Stimulated activated naive CD8-positive, alpha-beta T cell treated with anti-CD3 and anti-CD28 coated beads, Interleukin-15, Interleukin-2, amounts not matched to agents 100 U/mL and 50 U/mL, for 24 hours (primary cell): ENCODE measurements around the gene ALPL.
"Not testable (repeated sequence)": the region's sequence is repeated elsewhere in the genome, so short reads cannot be mapped to it uniquely, and the experiment has no call there.

Experiments used
- ATAC-seq: fragments of 150-1000 bp; cut with Tn5 transposase; one replicate; pipeline ENCODE4 v1.10.0; 2021
- DNase-seq: peaks from one replicate; pipeline ENCODE4 v3.0.0; 2021

The ALPL gene

DNA sequence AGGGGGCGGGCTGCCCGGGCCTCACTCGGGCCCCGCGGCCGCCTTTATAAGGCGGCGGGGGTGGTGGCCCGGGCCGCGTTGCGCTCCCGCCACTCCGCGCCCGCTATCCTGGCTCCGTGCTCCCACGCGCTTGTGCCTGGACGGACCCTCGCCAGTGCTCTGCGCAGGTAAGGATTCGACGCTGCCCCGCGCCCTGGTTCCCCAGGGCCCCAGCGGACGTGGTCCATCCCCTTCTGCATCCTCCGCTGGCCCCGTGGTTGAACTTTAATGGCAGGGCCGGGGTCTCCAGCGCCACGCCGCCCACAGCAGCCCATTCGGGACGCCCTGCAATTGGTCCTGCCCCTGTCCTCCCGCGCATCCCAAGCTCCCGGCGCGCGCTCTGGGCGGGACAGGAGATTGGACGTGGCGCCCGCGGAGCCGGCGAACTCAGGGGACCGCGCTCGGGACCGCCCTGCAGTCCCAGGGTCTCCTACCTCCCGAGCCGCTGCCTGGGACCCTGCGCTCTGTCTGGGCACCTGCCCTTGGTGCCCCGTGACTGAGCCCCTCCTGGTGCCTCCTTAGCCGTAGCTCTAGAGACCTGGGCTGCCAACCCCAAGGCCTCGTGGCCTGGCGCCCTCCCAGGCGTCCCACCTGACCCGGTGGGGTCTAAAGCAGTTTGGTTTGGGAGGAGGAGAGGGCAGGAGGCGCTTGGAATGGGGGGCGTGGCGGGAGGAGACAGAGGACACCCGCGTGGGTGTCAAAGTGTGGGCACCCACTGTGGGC is at the start of gene ALPL:
ALPL (plus strand) TSS at position 73 of the 762 bp plus-strand sequence. CDS start 44,659 bp downstream, outside the sequence.
- ATAC-seq: no peak
- DNase-seq: no peak

DNA sequence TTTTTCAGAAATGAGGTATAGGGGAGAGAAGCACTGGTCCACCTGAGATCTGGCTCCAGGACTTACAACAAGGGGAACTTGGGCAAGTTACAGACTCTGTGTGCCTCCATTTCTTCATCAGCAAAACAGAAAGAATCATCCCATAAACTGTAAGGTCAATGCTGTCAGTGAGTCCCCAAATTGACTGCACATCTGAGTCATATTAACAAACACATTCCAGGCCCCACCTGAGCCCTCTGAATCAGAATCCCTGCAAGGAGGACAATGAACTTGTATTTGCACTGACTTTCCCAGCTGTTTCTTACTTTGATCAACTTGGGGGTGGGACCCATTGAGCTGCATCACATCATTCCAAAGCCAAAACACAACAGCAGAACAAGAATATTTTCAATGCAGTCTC is 44.1 kb upstream of the ALPL start:
- not testable (repeated sequence) for DNase-seq, ATAC-seq

DNA sequence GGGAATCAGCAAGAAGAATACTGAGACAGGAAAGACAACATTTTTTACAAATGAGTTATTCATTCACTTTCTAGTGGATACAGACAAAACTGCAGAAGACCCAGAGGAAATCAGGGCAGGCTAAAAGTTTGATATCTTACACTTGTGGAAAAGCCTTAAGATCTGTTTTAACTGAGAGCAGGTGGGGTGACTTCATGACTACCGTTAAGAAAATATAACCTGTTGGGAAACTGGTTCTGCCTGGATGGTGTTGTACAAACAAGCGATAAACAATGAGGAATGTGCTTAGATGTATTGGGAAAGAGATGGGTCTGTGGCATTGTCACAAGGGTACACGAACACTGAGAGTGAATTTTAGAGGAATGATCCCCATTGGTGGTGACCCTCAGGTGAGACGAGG is 41.3 kb upstream of the ALPL start:
- not testable (repeated sequence) for ATAC-seq, DNase-seq

DNA sequence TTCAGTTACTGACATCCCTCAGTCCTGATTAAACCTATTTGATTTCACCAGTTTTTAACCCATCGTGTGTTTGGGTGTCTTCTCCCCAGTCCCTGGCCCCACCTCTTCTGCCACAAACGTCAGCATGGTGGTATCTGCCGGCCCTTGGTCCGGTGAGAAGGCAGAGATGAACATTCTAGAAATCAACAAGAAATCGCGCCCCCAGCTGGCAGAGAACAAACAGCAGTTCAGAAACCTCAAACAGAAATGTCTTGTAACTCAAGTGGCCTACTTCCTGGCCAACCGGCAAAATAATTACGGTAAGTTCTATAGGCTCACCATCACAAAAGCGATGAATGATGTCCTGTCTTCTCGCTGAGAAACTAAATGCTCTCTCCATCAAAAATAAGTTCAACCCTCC is 40.6 kb upstream of the ALPL start:
- ATAC-seq: no peak
- peak; percentile 33 for DNase-seq

DNA sequence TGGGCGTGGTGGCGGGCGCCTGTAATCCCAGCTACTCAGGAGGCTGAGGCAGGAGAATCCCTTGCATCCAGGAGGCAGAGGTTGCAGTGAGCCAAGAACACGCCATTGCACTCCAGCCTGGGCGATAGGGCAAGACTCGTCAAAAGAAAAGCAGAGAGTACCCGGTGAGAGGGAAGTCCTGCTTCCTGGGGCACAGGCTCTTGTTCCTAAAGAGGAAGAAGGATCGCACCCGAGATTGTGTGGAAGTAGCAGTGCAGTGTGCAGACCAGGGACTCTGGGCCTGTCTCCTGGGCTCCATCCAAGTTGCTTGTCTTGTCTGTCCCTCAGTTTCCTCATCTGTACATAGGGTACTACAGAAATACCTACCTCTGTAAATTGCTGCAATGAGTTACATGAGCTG is 39.6 kb upstream of the ALPL start:
- ATAC-seq (no peak), DNase-seq (no peak)

DNA sequence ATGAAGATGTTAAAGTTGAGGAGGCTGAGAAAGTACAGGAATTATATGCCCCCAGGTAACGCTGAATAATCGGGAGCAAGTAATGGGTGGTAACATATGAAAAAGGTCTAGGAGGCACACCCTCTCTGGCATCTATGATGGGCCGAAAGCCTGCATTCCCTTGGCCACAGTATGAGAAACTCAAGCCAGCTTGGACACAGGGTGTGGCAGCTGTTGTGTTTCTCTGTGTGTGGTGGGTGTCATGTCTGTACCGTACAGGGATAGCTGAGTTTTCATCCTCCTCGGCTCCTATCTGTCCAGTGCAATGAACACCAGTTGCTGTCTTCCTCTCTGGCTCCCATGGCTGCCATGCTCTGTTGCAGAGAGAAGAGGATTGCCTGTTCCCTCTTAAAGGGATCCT is 36.4 kb upstream of the ALPL start:
- no peak for ATAC-seq

DNA sequence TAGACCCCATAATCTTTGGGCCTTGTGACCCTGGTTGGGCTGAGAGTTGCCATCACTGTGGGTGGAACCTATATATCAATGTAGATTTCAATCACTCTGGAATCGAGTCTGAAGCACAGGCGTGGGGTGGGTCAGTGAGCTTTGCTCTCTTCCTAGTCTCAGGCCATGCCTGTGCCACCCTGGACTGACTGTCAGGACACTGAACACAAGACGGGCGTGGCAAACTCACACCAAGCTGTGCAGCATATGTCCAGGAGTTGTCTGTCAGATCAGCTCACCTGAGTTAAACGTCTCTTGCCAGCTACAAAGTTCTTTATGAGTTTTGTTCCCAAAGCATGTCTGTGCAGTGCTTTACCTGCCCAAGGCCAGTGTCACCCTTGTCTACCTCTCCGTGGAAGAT is 30.9 kb upstream of the ALPL start:
- no peak for ATAC-seq
- DNase-seq: no peak

More for the DNA sequence above, 36.4 kb upstream of the ALPL start:
- no peak for DNase-seq

DNA sequence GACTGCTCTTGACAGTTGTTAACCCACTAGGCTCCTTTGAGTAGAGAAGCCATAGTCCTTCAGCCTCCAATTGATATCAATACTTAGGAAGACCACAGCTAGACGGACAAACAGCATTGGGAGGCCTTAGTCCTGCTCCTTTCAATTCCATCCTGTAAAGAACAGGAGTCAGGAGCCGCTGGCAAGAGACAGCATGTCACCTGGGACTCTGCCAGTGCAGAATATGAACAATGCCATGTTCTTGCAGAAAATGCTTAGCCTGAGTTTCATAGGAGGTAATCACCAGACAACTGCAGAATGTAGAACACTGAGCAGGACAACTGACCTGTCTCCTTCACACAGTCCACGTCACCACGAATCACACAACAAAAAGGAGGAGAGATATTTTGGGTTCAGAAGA is 25.3 kb upstream of the ALPL start:
- ATAC-seq, DNase-seq: not testable (repeated sequence)

DNA sequence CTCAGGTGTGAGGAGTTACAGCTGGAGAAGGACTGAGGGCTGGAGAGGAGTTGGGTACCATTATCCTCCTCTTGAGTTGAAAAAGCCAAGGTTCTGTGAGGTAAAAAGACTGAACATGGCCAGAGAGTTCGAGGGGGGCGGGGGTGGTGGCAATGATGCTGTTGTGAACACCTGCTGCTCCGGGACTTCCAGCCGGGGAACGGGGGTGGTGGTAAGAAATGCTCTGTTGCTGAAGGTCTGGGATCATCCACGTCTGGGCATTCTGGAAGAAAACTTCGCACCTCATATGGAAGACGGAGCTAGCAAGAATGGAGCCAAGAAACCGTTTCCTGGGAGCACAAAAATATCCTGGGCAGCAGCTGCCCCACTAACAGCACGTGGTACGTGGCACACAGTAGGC is 20.1 kb upstream of the ALPL start:
- DNase-seq (no peak), ATAC-seq (no peak)

DNA sequence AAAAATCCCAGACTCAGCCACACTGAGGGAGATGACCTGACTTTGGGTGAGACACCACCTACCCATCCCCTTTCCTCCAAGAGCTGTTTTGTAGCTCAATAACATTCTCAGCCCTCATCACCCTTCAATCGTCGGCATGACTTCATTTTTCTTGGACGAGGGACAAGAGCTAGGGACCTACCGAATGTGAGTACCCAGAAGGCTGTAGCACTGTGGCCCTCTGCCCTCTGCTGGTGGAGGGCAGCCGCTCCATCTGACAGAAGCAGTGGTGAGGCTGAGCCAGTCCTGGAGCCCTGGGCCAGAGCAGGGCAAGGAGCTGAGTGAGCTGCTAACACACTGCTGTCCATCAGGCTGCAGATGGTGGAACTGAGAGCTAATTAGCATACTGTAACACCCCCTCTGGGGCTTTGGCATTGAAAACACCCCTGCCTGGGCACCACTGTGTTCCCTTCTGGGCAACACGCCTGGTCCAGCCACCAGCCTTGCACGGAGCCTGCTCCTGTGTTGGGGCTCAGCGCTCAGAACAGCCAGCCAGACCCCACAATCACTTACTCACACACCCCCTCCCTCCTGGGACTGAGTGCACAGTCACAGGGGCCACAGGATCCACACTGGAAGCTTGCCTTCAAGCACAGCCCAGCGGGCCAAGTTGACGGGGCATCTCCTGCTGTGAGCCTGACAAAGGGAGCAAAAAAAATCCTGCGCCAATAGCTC is 18.3 kb upstream of the ALPL start:
- ATAC-seq: peak; percentile 82
- peak; percentile 41 for DNase-seq

DNA sequence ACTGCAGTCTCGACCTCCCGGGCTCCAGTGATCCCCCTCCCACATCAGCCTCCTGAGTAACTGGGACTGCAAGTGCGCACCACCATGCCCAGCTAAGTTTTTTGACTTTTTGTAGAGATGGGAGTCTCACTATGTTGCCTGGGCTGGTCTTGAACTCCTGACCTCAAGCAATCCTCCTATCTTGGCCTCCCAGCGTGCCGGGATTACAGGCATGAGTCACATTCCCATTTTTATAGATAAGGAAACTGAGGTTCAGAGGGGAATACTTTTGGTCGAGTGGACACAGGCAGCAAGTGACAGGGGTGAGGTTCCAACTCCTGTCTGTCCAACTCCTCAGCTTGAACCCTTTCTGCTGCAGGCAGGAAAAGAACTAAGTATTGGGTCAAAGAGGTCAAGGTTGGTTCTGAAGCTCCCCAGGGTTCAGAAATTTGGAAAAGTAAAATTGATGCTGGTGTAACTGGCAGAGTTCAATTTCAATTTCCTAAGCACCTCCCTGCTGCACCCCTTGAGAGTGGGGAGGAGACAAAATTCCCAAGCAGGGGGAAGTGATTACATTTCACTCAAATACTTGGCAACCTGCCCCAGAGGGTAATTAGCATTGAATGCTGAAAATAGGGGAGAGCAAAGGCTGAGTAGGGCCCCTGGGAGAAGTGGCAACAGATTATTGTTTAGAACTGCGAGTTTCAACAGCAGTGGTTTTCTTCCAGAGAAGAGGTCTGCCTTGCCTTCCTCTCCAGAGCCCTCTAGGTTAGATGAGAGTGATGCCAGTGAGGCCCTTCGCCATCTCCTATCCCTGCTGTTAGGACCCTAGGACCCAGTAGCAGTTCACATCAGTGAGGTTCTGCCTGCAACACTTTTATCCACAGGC is 17.5 kb upstream of the ALPL start:
- no peak for DNase-seq
- ATAC-seq: no peak

DNA sequence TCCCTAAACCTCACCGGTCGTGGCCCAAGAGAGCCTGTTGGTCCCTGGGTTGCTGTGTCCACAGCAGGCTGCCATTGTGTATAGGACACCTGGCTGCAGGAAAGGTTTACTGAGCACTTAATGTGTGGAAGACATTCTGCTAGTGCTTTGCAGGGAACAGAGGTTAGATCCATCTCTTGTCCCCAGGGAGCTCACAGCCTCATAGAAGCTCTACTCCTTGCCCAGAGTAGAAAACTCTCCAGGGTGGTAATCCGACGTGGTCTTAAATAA is 16.9 kb upstream of the ALPL start:
- ATAC-seq: no peak
- DNase-seq: no peak

DNA sequence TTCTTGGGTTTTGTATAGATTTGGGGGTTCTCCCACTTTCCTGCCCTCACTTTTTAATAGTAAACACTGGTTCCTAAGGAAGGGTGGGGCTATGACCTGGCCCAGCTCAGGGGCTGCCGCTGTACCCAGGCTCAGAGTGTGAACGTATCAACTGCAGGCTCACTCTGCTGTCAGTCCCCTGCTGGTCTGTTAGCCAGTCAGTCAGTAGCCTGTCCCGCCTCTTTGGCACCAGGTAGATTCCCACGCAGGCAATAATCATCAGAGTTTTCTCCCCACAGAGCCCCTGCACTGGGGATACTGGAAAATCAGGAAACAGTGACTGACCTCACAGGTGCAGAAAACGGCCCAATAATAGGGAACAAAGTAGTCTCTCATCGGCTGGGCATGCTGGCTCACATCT is 15.0 kb upstream of the ALPL start:
- no peak for ATAC-seq

DNA sequence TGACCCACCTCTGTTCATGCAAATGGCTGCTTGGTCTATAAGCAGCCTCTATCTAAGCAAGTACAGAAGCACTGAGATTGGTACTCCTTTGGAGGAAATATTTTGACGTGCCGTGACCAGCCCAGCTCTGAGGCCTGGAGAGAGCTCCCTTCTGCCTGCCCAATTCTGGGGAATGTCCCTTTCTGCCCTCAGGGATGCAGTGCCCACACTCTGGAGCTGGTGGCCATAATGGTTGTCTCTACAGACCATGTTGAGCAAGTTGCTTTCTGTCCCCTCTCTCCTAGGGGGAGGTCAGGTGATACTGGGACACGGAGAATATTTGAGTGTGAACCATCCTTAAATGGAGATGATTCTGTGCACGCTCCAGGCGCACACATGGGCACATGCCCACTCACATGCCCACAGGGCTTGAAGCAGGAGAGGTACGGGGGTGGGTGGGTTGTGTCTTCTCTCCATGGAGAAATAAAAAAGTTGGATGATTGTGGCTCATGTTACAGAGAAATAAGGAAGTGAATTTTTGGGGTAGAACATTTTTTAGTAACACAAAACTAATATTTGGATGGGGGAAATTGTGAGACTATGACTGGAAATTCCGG is 13.9 kb upstream of the ALPL start:
- no peak for DNase-seq
- no peak for ATAC-seq

More for the DNA sequence above, 15.0 kb upstream of the ALPL start:
- no peak for DNase-seq

DNA sequence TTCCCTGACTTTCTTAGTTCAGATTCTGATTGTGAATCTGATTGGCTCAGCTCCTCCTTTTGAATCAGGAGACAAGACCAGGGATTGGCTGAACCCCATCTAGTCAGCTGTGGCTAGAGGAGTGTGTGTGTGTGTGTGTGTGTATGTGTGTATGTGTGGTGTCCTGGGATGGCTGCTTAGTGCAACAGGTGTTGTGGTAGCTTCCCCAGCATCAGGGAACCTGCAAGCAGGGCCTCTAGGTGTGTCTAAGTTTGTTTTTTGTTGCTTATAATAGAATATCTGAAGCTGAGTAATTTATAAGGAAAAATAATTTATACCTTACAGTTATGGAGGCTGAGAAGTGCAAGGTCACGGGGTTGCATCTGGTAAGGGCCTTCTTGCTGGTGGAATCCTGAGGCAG is 13.2 kb upstream of the ALPL start:
- no peak for DNase-seq
- no peak for ATAC-seq

DNA sequence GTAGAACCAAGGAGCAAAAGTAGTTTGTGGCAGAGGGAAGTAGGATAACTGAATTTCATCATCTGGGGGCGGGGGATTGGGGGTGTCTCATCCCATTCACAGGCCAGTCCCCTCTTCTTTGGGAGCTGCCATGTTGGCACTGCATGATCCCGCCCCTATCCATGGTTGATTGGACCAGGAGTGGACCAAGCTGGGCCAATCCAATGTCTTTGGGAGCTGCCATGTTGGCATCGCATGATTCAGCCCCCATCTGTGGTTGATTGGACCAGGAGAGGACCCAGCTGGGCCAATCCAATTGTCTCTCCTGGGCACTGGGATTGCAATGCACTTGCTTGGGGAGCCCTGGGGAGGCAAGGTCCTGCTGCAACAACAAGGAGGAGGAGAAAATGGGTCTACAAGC is 12.3 kb upstream of the ALPL start:
- DNase-seq: no peak
- no peak for ATAC-seq

DNA sequence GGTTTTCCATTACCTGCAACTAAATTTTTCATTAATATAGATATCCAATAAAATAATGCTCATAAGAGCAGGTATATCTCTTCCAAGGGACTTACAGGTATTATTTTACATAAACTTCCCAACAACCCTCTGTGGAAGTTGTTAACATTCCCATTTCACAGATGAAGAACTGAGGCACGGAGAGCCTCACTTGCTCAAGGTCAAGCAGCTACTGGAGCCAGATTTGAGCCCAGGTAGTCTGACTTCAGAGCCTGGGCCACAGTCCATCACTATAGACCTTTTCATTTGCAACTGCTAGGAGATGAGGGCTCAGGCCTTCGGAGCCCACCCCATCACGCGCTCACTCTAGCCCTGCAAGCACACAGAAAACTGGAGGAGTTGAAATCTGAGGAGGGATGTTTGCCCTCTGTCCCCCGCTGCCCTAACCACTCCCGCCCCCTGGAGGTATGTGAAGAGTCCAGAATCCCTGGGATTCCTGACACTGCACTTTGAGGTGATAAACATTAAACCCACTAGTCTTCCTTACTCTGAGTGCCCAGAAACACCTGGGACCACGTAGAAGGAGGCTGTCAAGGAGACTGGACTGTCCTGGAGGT is 11.7 kb upstream of the ALPL start:
- DNase-seq (no peak), ATAC-seq (no peak)

DNA sequence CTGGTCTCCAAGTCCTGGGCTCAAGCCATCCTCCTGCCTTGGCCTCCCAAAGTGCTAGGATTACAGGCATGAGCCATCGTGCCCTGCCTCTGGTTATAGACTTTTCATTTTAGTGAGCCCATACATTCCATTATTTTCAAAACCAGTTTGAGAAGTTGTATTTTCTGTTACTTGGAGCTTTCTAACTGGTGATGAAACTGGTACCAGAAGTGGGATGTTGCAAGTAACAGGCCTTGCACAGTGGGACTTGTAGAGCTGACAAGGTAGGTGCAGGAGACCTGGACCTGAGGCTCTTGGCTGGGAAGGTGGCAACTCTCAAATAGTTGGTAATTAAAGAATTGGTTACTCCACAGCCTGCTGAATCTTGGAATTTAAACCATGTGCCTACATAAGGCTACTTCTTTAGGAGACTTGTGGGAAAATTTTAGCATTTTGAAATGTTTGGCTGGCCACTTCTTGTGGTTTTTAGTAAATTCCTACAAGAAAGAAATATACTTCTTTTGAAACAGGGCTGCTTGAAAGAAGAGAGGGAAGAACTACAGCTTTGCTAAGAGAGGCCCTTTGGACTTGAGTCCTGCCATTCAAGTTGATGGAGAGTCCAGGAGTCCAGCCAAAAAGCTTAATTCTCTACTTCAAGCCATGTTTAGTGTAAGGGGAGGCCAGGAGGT is 9.8 kb upstream of the ALPL start:
- DNase-seq (no peak), ATAC-seq (no peak)

DNA sequence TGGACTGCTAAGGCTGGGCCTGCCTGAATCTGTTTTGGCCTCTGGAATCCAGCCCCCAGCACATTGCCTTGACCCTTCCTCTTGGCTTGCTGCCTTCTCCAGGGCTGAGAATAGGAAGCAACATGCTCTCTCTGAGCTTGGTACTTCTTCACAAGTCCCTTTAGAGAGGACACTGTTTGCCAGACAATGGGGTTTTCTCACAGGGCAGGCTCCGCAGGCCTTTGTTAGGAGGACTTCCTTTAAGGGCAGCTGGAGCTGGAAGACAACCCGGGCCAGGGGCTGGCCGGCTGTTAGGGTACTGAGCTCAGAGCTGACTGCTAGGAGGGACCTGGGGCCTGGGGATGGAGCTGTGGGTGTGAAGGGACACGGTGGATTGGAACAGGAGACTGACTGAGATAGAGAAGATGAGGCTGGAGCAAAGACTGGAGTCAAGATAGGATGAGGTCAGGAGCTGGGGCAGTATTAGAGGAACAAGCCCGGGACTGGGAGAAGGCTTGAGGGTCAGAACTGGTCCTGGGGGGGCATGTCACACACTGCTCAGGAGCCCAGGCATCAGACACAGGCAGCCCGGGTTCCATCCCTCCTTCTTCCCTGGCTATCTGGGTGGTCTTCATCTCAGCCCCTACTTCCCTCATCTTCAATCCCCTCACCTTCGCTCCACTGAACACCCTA is 5.4 kb upstream of the ALPL start:
- no peak for DNase-seq
- ATAC-seq: no peak

DNA sequence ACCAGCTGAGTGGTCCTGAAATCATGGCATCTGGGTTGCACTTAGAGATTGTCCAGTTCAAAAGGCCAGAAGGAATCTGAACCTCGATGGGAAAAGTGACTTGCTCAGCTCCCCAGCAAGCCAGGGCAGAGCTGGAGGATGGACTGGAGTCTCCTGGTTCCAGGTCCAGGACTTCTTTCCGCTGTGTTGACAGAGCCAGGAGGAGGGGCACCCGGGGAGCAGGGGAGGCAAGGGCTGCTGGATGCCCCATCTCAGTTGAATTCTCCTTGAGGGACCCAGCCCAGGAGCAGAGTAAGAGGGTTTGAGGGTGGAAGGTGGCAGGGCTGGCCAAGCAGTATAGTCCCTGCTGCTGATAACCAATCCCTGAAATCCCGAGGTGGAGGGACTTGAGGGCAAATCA is 2.4 kb upstream of the ALPL start:
- ATAC-seq: no peak
- no peak for DNase-seq
